GM19395 (cell line): ENCODE measurements around the gene RSPH4A.
"Not testable (repeated sequence)": the region's sequence is repeated elsewhere in the genome, so short reads cannot be mapped to it uniquely, and the experiment has no call there.

Source experiments
- ATAC-seq: cut with Tn5 transposase; IDR thresholded peaks from one replicate; pipeline ENCODE4 v1.9.1; 2021; ENCODE audit warnings: mild to moderate bottlenecking, moderate library complexity; ENCODE audit not compliant: unreplicated experiment

Gene RSPH4A

DNA sequence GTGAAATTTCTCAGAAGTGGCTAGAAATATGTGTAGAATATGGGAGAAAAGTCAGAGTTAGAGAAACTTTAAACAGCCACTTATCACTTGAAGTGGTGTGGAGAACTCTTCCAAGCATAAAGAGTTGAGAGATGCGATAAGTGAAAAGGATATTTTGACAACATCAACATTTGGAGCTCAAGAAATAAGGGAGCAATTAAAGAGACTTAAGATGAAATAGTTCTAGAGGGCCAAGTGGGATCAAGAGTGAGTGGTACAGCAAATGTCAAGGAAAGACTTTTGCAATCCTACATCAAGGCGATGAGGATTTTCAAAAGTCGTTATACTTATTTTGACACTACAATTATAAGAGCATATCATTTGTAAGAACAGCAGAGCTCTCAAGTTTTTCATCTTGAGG is 9.6 kb downstream of the RSPH4A start:
- ATAC-seq, result no peak

DNA sequence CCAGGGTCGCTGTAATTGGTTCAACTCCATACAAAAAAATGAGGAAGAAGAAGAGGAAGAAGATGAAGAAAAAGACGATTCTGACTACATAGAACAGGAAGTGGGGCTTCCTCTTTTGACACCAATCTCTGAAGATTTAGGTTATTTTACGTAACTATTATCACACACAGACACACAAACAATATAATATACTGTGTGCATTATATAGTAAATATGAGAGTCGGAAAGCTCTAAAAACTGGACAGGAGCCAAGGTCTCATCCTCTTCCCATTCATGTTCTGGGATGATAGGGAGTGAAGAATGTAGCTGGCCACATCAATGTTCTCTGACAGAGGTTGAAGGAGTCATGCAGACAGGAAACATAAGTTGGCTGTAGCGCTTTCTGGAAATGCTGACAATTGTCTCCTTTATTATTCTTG is 13.3 kb downstream of the RSPH4A start:
- no peak for ATAC-seq

DNA sequence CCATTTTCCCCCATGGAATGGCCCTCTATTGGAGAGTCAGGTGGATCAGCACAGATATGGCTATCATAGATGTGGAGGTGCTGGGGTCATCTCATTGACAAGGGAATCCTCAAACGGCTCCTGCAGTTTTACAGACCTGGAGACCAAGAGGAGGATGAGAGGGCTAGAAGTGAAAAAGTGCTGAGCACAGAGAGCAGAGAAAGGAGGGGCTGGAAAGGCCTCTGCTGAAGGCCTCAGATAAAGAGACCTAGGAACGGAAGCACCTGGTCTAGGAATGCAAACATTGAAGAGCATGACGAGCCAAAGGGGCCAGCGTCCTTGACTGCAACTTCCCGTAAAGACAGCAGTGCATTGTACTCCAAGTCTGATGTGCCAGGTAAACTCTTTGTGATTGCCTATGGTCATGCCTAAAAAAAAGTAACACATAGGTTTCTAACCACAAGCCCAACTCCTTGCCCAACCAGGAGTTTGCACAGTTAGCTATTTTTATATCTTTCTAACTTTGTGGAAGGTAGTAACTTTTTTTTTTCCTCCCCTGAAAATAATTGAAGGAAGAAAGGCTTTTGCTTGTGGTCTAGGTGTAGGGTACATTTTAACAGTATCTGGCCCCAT is 15.2 kb downstream of the RSPH4A start:
- peak; percentile 48 for ATAC-seq

DNA sequence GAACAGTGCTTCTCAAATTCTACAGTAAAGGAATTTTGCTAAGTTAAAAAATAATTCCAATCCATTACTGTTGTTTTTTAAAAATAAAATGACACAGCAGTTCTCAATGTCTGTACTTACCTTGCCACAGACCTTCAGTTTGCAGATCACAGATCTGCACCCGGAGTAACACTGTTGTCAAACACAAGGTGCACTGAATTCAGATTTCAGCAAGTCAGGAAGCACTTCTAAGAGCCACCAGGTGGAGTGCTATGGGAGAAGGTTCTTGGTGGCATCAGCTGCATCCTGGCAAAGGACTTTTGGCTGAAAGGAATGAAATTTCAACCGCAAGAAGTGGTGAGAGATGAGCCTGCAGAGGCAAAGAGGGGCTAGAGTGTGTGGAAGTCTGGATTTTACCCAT is 17.4 kb downstream of the RSPH4A start:
- peak; percentile 48 for ATAC-seq

DNA sequence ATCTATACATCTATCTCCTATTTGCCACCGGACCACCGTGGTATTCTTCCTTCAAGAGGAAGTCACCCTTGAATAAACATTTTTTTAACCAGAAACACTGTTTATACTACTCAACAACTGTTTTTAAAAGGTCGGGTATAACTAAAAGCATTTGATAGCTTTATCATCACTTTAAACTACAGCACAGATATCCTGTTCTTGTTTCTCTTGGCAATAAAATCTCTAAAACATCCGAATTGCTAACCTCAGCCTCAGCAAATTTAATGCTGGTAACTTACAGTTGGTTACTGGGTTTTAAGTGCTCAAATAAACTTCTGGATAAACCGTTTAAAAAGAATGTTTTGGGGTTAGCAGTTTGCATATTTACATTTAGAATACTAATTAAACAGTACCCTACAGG is 31.9 kb downstream of the RSPH4A start:
- no peak for ATAC-seq

DNA sequence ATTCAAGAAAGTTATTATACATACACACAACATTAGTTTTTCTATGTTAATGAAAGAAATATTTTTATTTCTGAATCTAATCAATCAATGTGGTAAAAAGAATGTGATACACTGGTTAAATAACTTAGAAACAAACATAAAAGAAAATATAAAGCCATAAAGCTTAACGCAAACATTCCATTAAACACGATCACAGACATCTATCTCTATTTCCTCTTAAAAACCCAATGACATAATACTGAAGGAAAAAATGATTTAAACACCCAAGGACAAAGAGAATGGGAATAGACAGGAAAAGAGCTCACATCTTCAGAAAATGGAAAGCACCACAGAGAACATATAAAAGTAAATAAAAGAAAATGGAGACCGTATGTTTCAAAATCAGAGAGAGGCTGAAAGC is 32.9 kb downstream of the RSPH4A start:
- ATAC-seq, result no peak

DNA sequence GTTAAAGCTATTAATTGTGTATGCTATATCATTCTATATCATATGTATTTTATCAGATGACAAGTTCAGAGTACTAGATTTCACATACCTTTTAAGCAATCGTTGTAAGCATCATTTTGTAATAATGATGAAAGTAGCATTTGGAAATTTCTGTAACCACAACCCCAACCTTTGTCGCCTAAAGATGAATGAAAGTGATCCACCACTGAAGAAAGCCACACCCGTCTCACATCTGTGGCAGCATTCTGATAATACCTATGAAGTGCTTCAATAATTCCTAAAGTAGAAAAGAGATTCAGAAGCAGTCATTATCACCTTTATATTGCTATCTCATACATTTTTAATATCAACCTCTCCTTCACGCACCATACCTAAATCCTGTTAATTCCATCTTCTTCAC is 35.6 kb downstream of the RSPH4A start:
- ATAC-seq, result no peak

DNA sequence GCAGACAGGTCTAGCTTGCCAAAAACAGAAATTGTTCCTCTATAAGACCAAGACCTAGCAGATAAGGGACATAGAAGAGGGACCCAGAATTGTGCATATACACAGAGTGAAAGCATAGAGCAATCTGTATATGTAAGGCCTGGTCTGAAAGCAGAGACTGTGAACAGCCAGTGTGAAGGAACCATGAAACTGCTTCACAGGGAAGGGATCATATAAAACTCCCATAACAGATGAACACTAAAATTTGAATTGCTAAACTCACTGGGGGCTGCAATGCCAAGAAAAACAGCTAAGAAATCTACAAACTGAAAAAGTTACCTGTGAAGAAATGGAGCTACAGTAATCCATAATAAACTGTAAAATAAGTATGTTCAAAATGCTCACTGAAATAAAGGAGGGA is 45.3 kb downstream of the RSPH4A start:
- ATAC-seq, result no peak

DNA sequence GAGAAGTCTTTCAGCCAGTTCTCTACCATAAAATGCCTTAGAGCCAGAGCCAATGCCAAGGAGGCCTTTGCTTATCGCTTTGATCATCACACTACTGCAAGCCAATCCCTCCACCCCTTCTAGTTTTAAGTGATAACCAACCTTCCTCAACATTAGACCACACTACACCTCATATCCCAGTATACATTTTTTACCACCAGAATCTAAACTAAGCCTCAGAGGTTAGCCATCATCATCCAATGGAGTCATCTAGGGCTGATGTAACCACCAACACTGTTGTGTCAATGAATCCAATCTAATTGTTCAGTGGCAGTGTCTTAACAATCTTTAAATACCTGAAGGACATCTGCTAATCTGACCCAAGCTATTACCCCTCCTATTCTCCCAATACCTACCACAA is 45.9 kb downstream of the RSPH4A start:
- ATAC-seq, result no peak

DNA sequence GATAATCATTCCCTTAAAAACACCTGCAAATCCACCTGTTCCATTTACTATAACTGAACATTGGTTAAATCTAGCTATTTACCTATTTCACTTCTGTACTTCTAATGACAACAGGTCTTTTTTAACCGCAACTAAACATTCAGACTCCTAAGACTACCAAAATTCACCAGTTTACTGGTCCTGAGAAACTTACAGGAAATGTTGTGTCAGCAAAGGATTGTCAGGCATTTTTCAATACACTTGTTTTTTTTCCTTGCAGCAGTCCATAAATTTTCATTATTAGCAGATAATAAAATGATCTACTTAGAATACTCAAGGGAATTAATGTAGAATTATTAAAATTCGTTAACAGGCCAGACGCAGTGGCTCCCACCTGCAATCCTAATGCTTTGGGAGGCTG is 47.0 kb downstream of the RSPH4A start:
- no peak for ATAC-seq

DNA sequence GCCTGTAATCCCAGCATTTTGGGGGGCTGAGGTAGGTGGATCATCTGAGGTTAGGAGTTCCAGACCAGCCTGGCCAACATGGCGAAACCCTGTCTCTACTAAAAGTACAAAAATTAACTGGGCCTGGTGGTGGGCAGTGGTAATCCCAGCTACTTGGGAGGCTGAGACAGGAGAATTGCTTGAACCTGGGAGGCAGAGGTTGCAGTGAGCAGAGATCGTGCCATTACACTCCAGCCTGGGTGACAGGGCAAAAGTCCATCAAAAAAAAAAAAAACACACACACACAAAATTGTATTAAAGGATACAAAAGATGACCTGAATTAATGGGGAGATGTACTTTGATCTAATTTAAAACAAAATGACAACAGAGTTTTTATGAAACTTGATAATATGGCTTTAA is 47.9 kb downstream of the RSPH4A start:
- ATAC-seq, result not testable (repeated sequence)

DNA sequence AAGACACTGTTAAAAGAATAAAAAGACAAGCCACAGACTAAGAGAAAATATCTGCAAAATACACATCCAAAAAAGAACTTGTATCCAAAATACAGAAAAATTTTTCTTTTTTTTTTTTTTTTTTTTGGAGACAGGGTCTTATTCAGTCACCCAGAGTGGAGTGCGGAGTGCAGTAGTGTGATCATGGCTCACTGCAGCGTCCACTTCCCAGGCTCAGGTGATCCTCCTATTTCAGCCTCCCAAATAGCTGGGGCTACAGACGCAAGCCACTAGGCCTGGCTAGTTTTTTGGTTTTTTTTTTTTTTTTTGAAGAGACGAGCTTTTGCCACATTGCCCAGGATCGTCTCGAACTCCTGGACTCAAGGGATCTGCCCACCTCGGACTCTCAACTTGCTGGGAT is 49.2 kb downstream of the RSPH4A start:
- ATAC-seq, result no peak

DNA sequence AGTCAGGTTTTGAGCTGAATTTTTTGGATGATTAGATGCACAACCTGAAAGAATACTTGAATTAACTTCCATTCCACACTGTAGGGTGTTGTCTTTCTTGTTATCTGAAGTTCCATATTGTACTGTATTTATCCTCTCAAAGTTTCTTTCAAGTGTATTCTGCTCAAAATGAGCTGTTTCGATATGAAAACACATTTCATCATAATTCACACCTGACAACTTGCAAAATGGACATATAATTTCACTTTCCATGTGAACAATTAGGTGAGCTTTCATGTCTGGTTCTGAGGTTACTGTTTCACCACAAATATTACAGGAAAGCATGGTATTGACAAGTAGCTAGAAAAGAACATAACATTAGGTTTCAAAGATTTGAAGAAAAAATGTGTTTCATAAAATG is 50.6 kb downstream of the RSPH4A start:
- peak; percentile 50 for ATAC-seq

DNA sequence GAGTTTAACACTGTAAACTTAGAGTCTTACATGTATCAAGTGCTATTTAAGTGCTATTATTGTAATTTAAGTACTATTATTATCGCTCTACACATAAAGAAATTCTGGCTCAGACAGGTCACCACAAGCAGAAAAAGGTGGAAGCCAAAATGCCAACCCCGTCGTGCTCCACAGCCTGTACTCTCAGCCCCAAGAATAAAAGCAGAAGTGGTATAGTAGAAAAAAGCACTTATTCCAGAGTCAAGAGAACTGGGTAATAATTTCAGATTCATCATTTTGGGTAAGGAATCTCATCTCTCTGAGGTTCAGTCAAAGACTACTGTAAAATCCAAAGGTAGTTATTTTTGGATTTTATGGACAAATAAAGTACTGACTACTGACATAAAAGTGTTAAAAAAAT is 51.3 kb downstream of the RSPH4A start:
- peak; percentile 28 for ATAC-seq

DNA sequence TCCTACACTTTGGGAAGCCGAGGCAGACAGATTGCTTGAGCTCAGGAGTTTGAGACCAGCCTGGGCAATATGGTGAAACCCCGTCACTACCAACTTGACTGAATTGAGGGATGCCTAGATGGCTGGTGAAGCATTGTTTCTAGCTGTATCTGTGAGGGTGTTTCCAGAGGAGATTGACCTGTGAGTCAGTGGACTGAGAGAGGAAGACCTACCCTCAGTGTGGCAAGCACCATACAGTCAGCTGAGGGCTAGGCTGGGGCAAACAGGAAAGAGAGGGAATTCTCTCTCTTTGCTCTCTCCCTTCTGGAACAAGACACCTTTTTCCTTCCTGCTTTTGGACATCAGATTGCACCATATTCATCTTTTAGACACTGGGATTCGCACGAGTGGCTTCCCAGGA is 56.0 kb downstream of the RSPH4A start:
- ATAC-seq, result no peak

DNA sequence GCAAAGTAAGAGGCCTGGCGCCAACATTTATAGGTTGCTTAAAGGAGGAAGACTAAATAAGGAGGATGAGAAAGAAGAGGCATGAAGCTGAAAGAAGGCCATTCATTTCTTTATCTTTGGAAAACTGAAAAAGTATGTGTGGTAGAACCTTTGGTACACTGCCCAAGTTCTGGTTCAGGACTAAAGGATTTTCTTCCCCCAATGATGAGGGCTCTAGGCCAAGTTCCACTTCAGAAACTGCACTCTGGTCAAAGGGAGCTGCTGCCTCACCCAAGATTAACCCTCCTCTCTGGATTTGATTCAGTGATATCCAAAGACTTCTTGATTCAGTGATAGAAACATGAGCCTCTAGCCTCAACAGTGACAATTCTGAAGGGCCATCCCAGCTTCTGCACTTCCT is 59.7 kb downstream of the RSPH4A start:
- ATAC-seq, result no peak

DNA sequence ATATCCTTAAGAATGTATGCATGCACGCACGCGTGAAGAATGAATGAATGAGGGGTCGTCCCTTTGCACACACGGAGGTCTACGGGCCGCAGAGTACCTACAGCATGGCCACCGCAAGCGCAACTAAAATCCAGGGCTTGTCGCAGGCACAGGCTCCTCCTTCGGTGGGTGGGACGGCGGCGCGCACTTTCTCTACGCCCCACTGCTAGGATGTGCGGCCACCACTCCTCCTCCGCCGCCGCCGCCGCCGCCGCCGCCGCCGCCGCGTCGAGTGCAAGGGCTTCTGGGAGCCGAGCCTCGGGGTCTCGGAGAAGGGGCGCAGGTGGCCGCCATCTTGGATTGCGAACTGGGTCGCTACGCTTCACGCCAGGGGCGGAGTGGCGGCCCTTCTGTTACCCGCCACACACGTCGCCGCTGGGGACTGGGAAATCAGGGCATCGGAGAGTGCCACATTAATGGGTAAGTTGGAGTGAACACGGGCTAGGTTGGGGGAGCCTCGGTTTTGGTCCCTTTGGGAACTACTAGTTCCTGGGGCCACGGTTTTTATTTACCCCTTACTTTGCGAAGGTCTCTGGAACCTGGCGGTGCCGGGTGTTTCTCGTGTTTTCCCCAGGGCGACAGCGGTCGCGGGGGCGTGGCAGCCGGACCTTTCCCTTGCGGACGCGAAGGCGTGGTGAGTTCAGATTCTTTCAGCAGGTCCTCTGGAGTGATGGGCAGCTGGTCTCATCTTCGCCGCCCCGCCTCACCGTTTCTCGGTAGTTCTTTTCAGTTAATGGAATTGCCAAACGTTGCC is 64.8 kb downstream of the RSPH4A start, which contains the start of gene KPNA5:
TSS of gene KPNA5 (plus strand) at position 332 of the 793 bp plus-strand sequence. CDS start at position 456, 124 bp downstream.
- ATAC-seq, result peak; percentile 95

DNA sequence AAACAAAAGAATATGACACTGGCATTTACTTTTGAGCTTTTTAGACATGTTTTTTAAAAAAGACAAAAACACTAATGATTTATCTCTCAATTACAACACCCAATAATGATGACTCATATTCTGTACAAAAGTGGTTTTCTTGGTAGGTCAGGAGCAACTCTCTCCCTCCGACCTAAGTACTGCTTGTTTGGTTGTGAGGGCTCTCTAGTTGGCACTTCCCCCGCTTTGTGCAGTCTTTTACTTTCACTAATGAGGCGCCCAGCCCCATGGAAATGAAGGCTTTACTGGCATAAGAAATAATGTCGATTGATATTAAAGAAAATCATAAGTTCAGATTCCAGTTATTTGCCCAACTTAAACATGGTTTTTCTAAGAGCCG is 66.0 kb downstream of the RSPH4A start:
- peak; percentile 21 for ATAC-seq
